H1 (cell line): ENCODE data around the gene COL12A1. TPM values are rescaled to one million over a fixed set of nuclear protein-coding genes. Genes with fewer than 3 reads are reported as not detected.

Source experiments
- CTCF ChIA-PET: fragments of 300-600 bp; sonication (Branson Sonifier 250); formaldehyde crosslinking; loops from one replicate; lab custom pipeline; 2021; ENCODE audit not compliant: partially characterized antibody; lab: Charles Lee
- POLR2A ChIA-PET: fragments of 300-600 bp; sonication (Branson Sonifier 250); formaldehyde crosslinking; loops from one replicate; lab custom pipeline; 2021; ENCODE audit warnings: inconsistent platforms; ENCODE audit not compliant: partially characterized antibody; lab: Charles Lee
- DNase-seq, 2 experiments: peaks; one replicate each; pipeline versions ENCODE4 v3.0.0 to v3.0.0-alpha.2; 2010 to 2022; ENCODE audit warnings: low spot score in 2 of 2, low read depth in 1 of 2, mixed read lengths in 1 of 2
- FAIRE-seq: peaks from 2 replicates; lab custom pipeline; 2011; peaks lifted over from hg19 to GRCh38; lab: Jason Lieb, UNC
- H2AFZ ChIP-seq: 2 replicates; pipeline ENCODE4 v1.8.1; 2012; ENCODE audit warnings: low read length, inconsistent platforms
- H2AK5ac ChIP-seq: 2 replicates; pipeline ENCODE4 v1.6.1; 2013; ENCODE audit warnings: low read depth, low read length
- H2BK120ac ChIP-seq: replicated peaks from 2 replicates; pipeline ENCODE3; 2013; ENCODE audit warnings: low read depth, low read length, inconsistent platforms
- H2BK12ac ChIP-seq: 2 replicates; pipeline ENCODE4 v1.6.1; 2013; ENCODE audit warnings: low read depth, low read length
- H2BK15ac ChIP-seq: 2 replicates; pipeline ENCODE4 v1.6.1; 2013; ENCODE audit warnings: low read length
- H2BK20ac ChIP-seq: 2 replicates; pipeline ENCODE4 v1.6.1; 2013; ENCODE audit warnings: low read length
- H2BK5ac ChIP-seq: 2 replicates; pipeline ENCODE4 v1.6.1; 2013; ENCODE audit warnings: low read depth, low read length
- H3K14ac ChIP-seq: 2 replicates; pipeline ENCODE4 v1.6.1; 2013; ENCODE audit warnings: inconsistent platforms; ENCODE audit not compliant: insufficient read length
- H3K18ac ChIP-seq: 2 replicates; pipeline ENCODE4 v1.6.1; 2013; ENCODE audit warnings: low read length; ENCODE audit errors: extremely low read depth
- H3K23ac ChIP-seq: 2 replicates; pipeline ENCODE4 v1.6.1; 2013; ENCODE audit warnings: inconsistent platforms; ENCODE audit not compliant: insufficient read length
- H3K23me2 ChIP-seq: 2 replicates; pipeline ENCODE4 v1.6.1; 2013; ENCODE audit warnings: low read depth, low read length
- H3K27ac ChIP-seq: 2 replicates; pipeline ENCODE4 v1.6.1; 2011; ENCODE audit warnings: low read depth, low read length, inconsistent platforms
- H3K27me3 ChIP-seq, 4 experiments: replicated peaks in 1 of 4; 1 replicate in 1 of 4; 2 replicates in 3 of 4; pipeline versions ENCODE4 v1.6.1 to v1.8.1; 2011 to 2013; ENCODE audit warnings: low read length in 3 of 4, mild to moderate bottlenecking in 3 of 4, inconsistent platforms in 2 of 4, mixed read lengths in 2 of 4, moderate library complexity in 1 of 4; ENCODE audit not compliant: control insufficient read depth in 3 of 4, insufficient read depth in 3 of 4; ENCODE audit errors: extremely low read depth in 1 of 4
- H3K36me3 ChIP-seq, 4 experiments: 2 replicates each; pipeline versions ENCODE4 v1.6.1 to v1.8.1; 2011 to 2013; ENCODE audit warnings: mild to moderate bottlenecking in 4 of 4, low read length in 3 of 4, moderate library complexity in 2 of 4, control low read depth in 1 of 4, inconsistent platforms in 1 of 4; ENCODE audit not compliant: insufficient read depth in 4 of 4, control insufficient read depth in 2 of 4
- H3K4ac ChIP-seq: replicated peaks from 2 replicates; pipeline ENCODE3; 2013; ENCODE audit warnings: low read length, low read depth, mixed read lengths, inconsistent platforms; ENCODE audit not compliant: insufficient read length
- H3K4me1 ChIP-seq, 4 experiments: replicated peaks in 1 of 4; 1 replicate in 1 of 4; 2 replicates in 3 of 4; pipeline versions ENCODE4 v1.6.1 to v1.8.1; 2011 to 2013; ENCODE audit warnings: low read length in 3 of 4, inconsistent platforms in 2 of 4, mixed read lengths in 1 of 4; ENCODE audit not compliant: insufficient read depth in 4 of 4, control insufficient read depth in 3 of 4
- H3K4me2 ChIP-seq, 2 experiments: 2 replicates each; pipeline versions ENCODE4 v1.6.1 to v1.8.1; 2011 to 2013; ENCODE audit warnings: low read depth in 2 of 2, low read length in 2 of 2, control low read depth in 1 of 2, inconsistent platforms in 1 of 2, mild to moderate bottlenecking in 1 of 2; ENCODE audit not compliant: insufficient read depth in 1 of 2
- H3K4me3 ChIP-seq, 4 experiments: fragments of 200-600, 300-600 bp in 1 of 4; sonication (generic), shearing (Covaris generic), sonication (Bioruptor Twin) in 1 of 4; 2 replicates each; pipeline versions ENCODE4 v1.5.1 to v1.8.1; 2011 to 2016; ENCODE audit warnings: low read length in 4 of 4, low read depth in 3 of 4, control low read depth in 2 of 4, inconsistent platforms in 2 of 4, mild to moderate bottlenecking in 2 of 4, mixed read lengths in 1 of 4, moderate library complexity in 1 of 4; ENCODE audit not compliant: insufficient read depth in 2 of 4; ENCODE audit errors: extremely low read depth in 1 of 4
- H3K56ac ChIP-seq: replicated peaks from 2 replicates; pipeline ENCODE3; 2013; ENCODE audit warnings: low read depth, mild to moderate bottlenecking, mixed read lengths, low read length, inconsistent platforms; ENCODE audit not compliant: insufficient read length
- H3K79me1 ChIP-seq: 2 replicates; pipeline ENCODE4 v1.6.1; 2013; ENCODE audit warnings: low read depth, low read length, control low read depth
- H3K79me2 ChIP-seq, 2 experiments: 2 replicates each; pipeline versions ENCODE4 v1.6.1 to v1.8.1; 2012 to 2013; ENCODE audit warnings: low read length in 2 of 2, mild to moderate bottlenecking in 2 of 2, inconsistent platforms in 1 of 2; ENCODE audit not compliant: insufficient read depth in 2 of 2, control insufficient read depth in 1 of 2
- H3K9ac ChIP-seq, 4 experiments: replicated peaks in 1 of 4; 1 replicate in 1 of 4; 2 replicates in 3 of 4; pipeline versions ENCODE4 v1.6.1 to v1.8.1; 2011 to 2013; ENCODE audit warnings: low read depth in 3 of 4, low read length in 3 of 4, control low read depth in 2 of 4, mild to moderate bottlenecking in 2 of 4, moderate library complexity in 2 of 4, inconsistent platforms in 1 of 4; ENCODE audit errors: extremely low read depth in 1 of 4
- H3K9me3 ChIP-seq, 2 experiments: 2 replicates each; pipeline versions ENCODE4 v1.6.1 to v1.8.1; 2012 to 2013; ENCODE audit warnings: mild to moderate bottlenecking in 2 of 2, moderate library complexity in 2 of 2, control low read depth in 1 of 2, inconsistent platforms in 1 of 2, low read depth in 1 of 2, low read length in 1 of 2, mixed read lengths in 1 of 2; ENCODE audit not compliant: insufficient read depth in 2 of 2
- H4K20me1 ChIP-seq, 2 experiments: replicated peaks in 1 of 2; 2 replicates each; pipeline versions ENCODE3 to v1.8.1; 2011 to 2013; ENCODE audit warnings: inconsistent platforms in 2 of 2, low read length in 2 of 2, mild to moderate bottlenecking in 1 of 2; ENCODE audit not compliant: insufficient read depth in 2 of 2, control insufficient read depth in 1 of 2
- H4K5ac ChIP-seq: 2 replicates; pipeline ENCODE4 v1.6.1; 2013; ENCODE audit warnings: low read length, low read depth, mixed read lengths, inconsistent platforms; ENCODE audit not compliant: insufficient read length
- H4K8ac ChIP-seq: 2 replicates; pipeline ENCODE4 v1.8.0; 2013; ENCODE audit warnings: mild to moderate bottlenecking, moderate library complexity, low read length, inconsistent platforms; ENCODE audit not compliant: insufficient read depth; ENCODE audit errors: extremely low read depth
- H4K91ac ChIP-seq: replicated peaks from 2 replicates; pipeline ENCODE3; 2013; ENCODE audit warnings: low read length, mixed read lengths, inconsistent platforms; ENCODE audit not compliant: insufficient read length
- TBP ChIP-seq: IDR thresholded peaks from 2 replicates; pipeline ENCODE4 v1.6.1; 2011; ENCODE audit warnings: low read depth, low read length, improper control_type of control experiment
- WGBS, 2 experiments: shearing (Covaris generic) in 1 of 2; methylation state at CpG; one replicate each; pipeline versions ENCODE4 v1.1.6 to v1.1.7; 2013 to 2015; ENCODE audit warnings: low lambda C conversion rate in 2 of 2, mixed read lengths in 2 of 2, inconsistent platforms in 1 of 2, low coverage in 1 of 2, missing lambda C conversion rate in 1 of 2; ENCODE audit not compliant: insufficient replicate concordance in 2 of 2, insufficient coverage in 1 of 2, insufficient read length in 1 of 2; ENCODE audit errors: extremely low coverage in 1 of 2, missing lambda C conversion rate in 1 of 2; 5-methylcytosine and 5-hydroxymethylcytosine counted together
- polyA plus RNA-seq, 7 experiments: library from polyadenylated mRNA; depleted of rRNA in 3 of 7; stranded (reverse) in 5 of 7; unstranded in 2 of 7; fragments of >200 nt in 5 of 7; fragments of 200-250 nt in 2 of 7; gene quantifications; 1 replicate in 5 of 7; 2 replicates in 1 of 7; 4 replicates in 1 of 7; pipeline versions ENCODE4 v1.2.1 to v1.2.3, GENCODE V29; 2011 to 2013; ENCODE audit warnings: missing spikeins in 2 of 7, mixed read lengths in 2 of 7
- total RNA-seq: library from RNA; stranded (reverse); fragmentation: NEBNext Ultra II Directional; extraction: Animal tissue kit (Norgen Biotek cat#: 25700); gene quantifications from 2 replicates; pipeline ENCODE4 v1.2.1, GENCODE V29; 2021

COL12A1 gene
- total and polyA plus RNA-seq, 2 of the 8 experiments (the other 6 are each of a cell fraction or from before 2014, with no cell fraction given), result 1.4 to 4.7 TPM

- peaks cover 10 to 18% (median 18%) of the 10 kb centered on the region in 4 experiments for H3K27me3 ChIP-seq
- H3K4me3 ChIP-seq, result no peak overlapping the region
- H3K56ac ChIP-seq, result no peak overlapping the region
- H2BK12ac ChIP-seq, result peak overlapping the region; percentile 78
- H3K4me1 ChIP-seq, result peaks cover 7 to 14% (median 10%) of the 10 kb centered on the region in 4 experiments; a peak in 6 of 7 replicates
- peak overlapping the region; percentile 35; the same call in 1 of the 2 replicates for H2BK5ac ChIP-seq
- no peaks in the 10 kb centered on the region for H4K20me1 ChIP-seq
- H2BK120ac ChIP-seq, result peak overlapping the region; percentile 44
- peak overlapping the region; percentile 13; the same call in 1 of the 2 replicates for H2AFZ ChIP-seq
- CTCF ChIA-PET, result interaction anchor here (0.6 to 11.0 kb wide), 35 partner anchors 7 to 1678 kb away, joined by 3 to 104 read pairs (median 3); no protein-coding TSS in a partner anchor
- H4K5ac ChIP-seq, result no peak overlapping the region
- H3K79me1 ChIP-seq, result no peaks in the 10 kb centered on the region
- WGBS, 2 experiments, result 55% methylated on average over 3 of the region's 3 CpGs; no CpG with 5 or more reads in 1 of the 2 experiments
- H3K23ac ChIP-seq, result no peak overlapping the region
- H3K9ac ChIP-seq, result no peak overlapping the region
- H3K14ac ChIP-seq, result no peak overlapping the region
- DNase-seq, result no peak
- H2BK15ac ChIP-seq, result peak overlapping the region; percentile 73; the same call in 1 of the 2 replicates
- H4K91ac ChIP-seq, result no peak overlapping the region
- no peaks in the 10 kb centered on the region for H3K36me3 ChIP-seq
- H3K4me2 ChIP-seq, result 0 out of 4 replicates have a peak overlapping the region, but pooled peaks of 1 of the 2 experiments have one; percentile 22
- no peaks in the 10 kb centered on the region for H3K9me3 ChIP-seq
- H2AK5ac ChIP-seq, result no peak overlapping the region
- H3K18ac ChIP-seq, result 0 out of 2 replicates have a peak overlapping the region, but pooled peaks have one; percentile 17
- no peak overlapping the region for H3K27ac ChIP-seq
- no peak for FAIRE-seq
- POLR2A ChIA-PET, result no interaction called here
- H4K8ac ChIP-seq, result no peak overlapping the region
- peaks cover 13% of the 10 kb centered on the region for H3K23me2 ChIP-seq
- no peaks in the 10 kb centered on the region for H3K79me2 ChIP-seq
- no peak overlapping the region for H3K4ac ChIP-seq
- H2BK20ac ChIP-seq, result peak overlapping the region; percentile 89; the same call in 1 of the 2 replicates
- TF ChIP-seq TBP, result no peak
Observed at GRCh38 chr6:75211920-75212590, 6.2 kb upstream of the COL12A1 start.
